Thoracic aorta (tissue), 2 donors: ENCODE data around the gene NRXN3. TPM values are rescaled to one million over a fixed set of nuclear protein-coding genes. Genes with fewer than 3 reads are reported as not detected.

Source experiments
- ATAC-seq: fragments of 150-250 bp; one replicate; pipeline ENCODE4 v1.8.0; 2017; ENCODE audit warnings: low read depth; ENCODE audit not compliant: insufficient number of reproducible peaks, low FRiP score
- DNase-seq: peaks from one replicate; pipeline ENCODE4 v3.0.0-alpha.2; 2020; ENCODE audit warnings: low spot score
- H3K27ac ChIP-seq, 2 donors: fragments of 200-600 bp; sonication (generic); 1 replicate in 1 of 2; 2 replicates in 1 of 2; pipeline ENCODE4 v1.5.1; 2016; ENCODE audit warnings: mild to moderate bottlenecking in 2 of 2, moderate library complexity in 2 of 2
- H3K27me3 ChIP-seq: fragments of 200-600 bp; sonication (generic); replicated peaks from 2 replicates; pipeline ENCODE4 v1.6.0; 2016; ENCODE audit warnings: mild to moderate bottlenecking; ENCODE audit not compliant: insufficient read depth
- H3K36me3 ChIP-seq: fragments of 200-600 bp; sonication (generic); one replicate; pipeline ENCODE4 v1.5.1; 2016
- H3K4me1 ChIP-seq, 2 donors: fragments of 200-600 bp; sonication (generic); 1 replicate in 1 of 2; 2 replicates in 1 of 2; pipeline versions ENCODE4 v1.5.1 to v1.6.0; 2016; ENCODE audit warnings: low read depth in 2 of 2, mild to moderate bottlenecking in 1 of 2; ENCODE audit not compliant: control insufficient read depth in 1 of 2
- H3K4me3 ChIP-seq: fragments of 200-600 bp; sonication (generic); 2 replicates; pipeline ENCODE4 v1.5.1; 2016; ENCODE audit warnings: mild to moderate bottlenecking
- H3K9me3 ChIP-seq: fragments of 200-600 bp; sonication (generic); 2 replicates; pipeline ENCODE4 v1.5.1; 2016
- CTCF ChIP-seq: fragments of 200-600 bp; sonication (generic); IDR thresholded peaks from one replicate; pipeline ENCODE4 v1.5.1; 2019; ENCODE audit warnings: antibody characterized with exemption
- total RNA-seq, 2 donors: library from RNA; depleted of rRNA; stranded (reverse); fragments of >200 nt; gene quantifications; one replicate each; pipeline versions ENCODE4 v1.1.0 to v1.2.3, GENCODE V29; 2016

The NRXN3 gene
- total RNA-seq, 2 donors from 2014 or later: 5.6 to 33.3 TPM

GRCh38 chr14:79557309-79557708, 1387.1 kb downstream of the NRXN3 start:
- no peak for TF ChIP-seq CTCF
- no peaks in the 10 kb centered on the region for H3K4me1 ChIP-seq
- no peak overlapping the region for H3K27ac ChIP-seq
- no peak overlapping the region for H3K4me3 ChIP-seq
- no peaks in the 10 kb centered on the region for H3K9me3 ChIP-seq
- H3K27me3 ChIP-seq: no peaks in the 10 kb centered on the region
- no peak for ATAC-seq
- no peak for DNase-seq
- no peaks in the 10 kb centered on the region for H3K36me3 ChIP-seq

- no peak overlapping the region for H3K27ac ChIP-seq
- no peaks in the 10 kb centered on the region for H3K9me3 ChIP-seq
- DNase-seq (no peak), ATAC-seq (no peak)
- H3K27me3 ChIP-seq: no peaks in the 10 kb centered on the region
- no peaks in the 10 kb centered on the region for H3K4me1 ChIP-seq
- TF ChIP-seq CTCF: no peak
- H3K4me3 ChIP-seq: no peak overlapping the region
- no peaks in the 10 kb centered on the region for H3K36me3 ChIP-seq
These were observed 1392.0 kb downstream of the NRXN3 start for GRCh38 chr14:79562185-79562584.

- ATAC-seq: no peak
- no peak overlapping the region for H3K27ac ChIP-seq
- no peaks in the 10 kb centered on the region for H3K9me3 ChIP-seq
- TF ChIP-seq CTCF: no peak
- no peak overlapping the region for H3K4me3 ChIP-seq
- no peaks in the 10 kb centered on the region for H3K36me3 ChIP-seq
- H3K4me1 ChIP-seq: no peaks in the 10 kb centered on the region
- no peaks in the 10 kb centered on the region for H3K27me3 ChIP-seq
- DNase-seq: no peak
These were observed 1394.2 kb downstream of the NRXN3 start for GRCh38 chr14:79564371-79564770.

GRCh38 chr14:79567306-79567705, 1397.1 kb downstream of the NRXN3 start:
- no peaks in the 10 kb centered on the region for H3K4me1 ChIP-seq
- H3K27ac ChIP-seq: no peak overlapping the region
- no peaks in the 10 kb centered on the region for H3K9me3 ChIP-seq
- no peak overlapping the region for H3K4me3 ChIP-seq
- DNase-seq: no peak
- H3K36me3 ChIP-seq: no peaks in the 10 kb centered on the region
- H3K27me3 ChIP-seq: no peaks in the 10 kb centered on the region
- no peak for TF ChIP-seq CTCF
- ATAC-seq: no peak

GRCh38 chr14:79568594-79568993, 1398.4 kb downstream of the NRXN3 start:
- Histone ChIP-seq H3K9me3 (no peaks in the 10 kb centered on the region), H3K4me3 (no peak overlapping the region), H3K27me3 (no peaks in the 10 kb centered on the region), H3K4me1 (no peaks in the 10 kb centered on the region), H3K36me3 (no peaks in the 10 kb centered on the region), H3K27ac (no peak overlapping the region)
- TF ChIP-seq CTCF: no peak
- DNase-seq (no peak), ATAC-seq (no peak)
